ENCODE measurements around the gene RBM46. TPM values are rescaled to one million over a fixed set of nuclear protein-coding genes. Genes with fewer than 3 reads are reported as not detected.
A peak's percentile ranks its signal among the peaks of the same experiment; 100 is the strongest.
"Not testable (repeated sequence)": the region's sequence is repeated elsewhere in the genome, so short reads cannot be mapped to it uniquely, and the experiment has no call there.

The RBM46 gene
- polyA plus RNA-seq, 3 donors = 0.06 TPM; not detected in 2

DNA sequence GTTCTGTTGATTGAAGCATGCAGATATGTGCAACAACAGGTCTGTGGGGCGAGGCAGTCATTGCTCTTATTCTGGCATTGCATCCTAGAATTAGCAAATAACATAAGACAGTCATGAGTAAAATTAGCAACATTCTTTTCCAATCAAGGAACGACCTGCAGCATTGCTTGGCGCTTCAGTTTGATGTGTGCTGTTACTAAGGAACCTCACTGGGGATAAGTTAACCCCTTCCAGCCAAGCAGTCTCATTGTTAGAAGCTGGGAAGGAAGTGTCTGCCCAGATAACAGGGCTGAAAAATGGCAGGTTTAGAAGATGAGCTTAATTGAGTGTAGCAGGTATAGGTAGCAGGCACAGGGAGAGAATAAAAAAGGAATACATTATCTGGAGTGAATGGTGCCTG lies 55.4 kb downstream of the RBM46 start:
- no peak for DNase-seq

DNA sequence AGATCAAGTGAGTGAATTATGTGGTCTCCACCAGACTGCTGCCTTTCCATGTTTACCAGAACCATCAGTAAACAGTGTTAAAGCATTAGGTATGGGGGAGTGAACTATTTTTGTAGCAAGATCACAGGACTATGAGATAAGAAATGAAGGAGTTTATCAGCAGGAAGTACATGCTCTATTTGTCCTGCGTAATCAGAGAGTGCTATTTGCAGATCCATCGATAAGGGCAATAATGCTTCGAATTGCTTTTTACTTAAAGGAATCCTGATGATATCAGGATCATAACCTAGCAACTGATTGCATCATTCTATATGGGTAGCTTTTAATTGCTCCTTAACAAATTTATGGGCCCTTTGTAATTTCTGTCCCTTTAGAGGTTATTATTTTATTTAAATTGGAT lies 57.1 kb downstream of the RBM46 start:
- DNase-seq = no peak

DNA sequence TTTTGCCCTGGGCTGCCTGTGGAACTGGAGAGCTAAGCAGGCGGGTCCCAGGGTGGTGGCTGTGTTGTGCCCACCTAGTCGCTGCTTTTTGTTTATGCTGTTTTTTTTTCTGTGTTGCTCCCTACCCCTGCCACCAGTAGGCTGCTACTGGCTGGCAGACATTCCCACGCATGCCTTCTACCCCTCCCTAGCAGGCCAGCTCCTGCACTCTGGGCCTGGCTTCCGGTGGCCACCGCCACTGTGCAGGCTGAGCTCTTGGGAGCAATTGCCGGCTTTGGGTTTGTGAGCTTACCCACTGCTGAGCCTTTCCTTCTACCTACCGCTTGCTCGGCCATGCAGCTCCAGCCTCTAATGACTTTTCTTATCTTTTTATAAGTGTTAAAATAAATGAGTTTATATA lies 57.6 kb downstream of the RBM46 start:
- no peak for DNase-seq

DNA sequence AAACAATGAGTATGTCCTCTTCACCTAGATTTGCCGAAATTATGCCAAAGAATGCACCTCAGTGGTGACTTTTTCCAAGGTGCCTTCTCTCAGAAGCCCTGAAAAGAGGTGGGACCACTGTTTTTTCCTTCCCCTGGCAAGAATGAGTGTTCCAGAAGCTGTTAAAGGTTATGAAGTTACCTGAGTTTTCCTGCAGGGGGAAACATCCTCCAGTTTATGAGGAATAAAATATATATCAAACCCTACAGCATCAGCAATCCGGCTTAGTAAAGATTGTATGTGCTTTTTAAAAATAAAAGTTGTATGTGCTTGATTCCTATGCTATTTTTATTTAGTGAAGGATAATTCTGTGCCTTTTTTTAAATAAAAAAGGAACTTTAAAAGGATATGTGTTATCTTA lies 73.3 kb downstream of the RBM46 start:
- peak; percentile 3 for DNase-seq

DNA sequence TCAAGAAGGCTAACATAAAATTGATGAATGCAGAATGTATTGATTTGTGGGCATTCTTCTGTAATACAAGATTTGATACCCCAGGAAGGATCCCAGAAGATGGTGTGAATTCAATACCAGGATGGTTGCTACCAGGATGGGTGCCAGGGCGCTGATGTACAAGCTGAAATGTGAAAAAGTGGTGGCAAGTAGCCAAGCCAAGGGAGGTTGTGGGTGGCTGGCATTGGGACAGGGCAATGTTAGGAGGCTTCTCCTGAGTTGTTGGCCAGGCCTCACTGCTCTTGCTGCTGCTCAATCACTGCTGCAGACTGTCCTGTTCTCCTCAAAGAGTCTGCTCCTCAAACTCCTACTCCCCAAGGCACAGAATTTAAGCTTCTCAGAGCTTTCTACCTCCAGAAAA lies 77.1 kb downstream of the RBM46 start:
- DNase-seq = no peak

DNA sequence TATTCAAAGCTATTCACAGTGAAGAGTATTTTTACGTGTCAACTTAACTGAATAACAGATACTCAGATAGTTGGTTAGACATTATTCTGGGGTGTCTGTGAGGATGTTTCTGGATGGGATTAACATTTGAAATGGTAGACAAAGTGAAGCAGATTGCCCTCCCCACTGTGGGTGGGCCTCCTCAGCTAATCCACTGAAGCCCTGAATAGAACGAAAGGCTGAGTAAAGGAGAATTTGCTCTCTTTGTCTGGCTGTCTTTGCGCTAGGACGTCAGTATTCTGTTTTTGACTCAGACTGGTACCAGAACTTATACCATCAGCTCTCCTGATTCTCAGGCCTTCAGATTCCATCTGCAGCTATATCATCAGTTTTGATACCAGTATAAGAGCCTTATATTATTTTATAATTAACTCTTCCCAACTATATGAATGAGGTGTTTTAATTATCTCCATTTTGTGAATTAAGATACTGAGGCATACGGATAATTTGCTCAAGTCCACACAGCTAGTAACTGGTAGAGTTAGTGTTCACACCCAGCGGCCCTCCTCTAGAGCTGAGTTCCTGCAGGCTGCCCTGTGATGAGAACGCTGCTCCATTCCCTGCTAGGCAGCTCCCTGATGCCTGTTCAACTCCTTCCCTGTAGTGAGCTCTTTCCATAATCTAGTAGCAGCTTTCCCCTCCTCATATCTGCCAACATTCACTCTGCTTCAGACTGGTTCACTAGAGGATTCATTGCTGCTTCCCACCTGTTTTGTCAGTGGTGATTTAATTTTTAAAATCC lies 87.5 kb downstream of the RBM46 start:
- DNase-seq = no peak

DNA sequence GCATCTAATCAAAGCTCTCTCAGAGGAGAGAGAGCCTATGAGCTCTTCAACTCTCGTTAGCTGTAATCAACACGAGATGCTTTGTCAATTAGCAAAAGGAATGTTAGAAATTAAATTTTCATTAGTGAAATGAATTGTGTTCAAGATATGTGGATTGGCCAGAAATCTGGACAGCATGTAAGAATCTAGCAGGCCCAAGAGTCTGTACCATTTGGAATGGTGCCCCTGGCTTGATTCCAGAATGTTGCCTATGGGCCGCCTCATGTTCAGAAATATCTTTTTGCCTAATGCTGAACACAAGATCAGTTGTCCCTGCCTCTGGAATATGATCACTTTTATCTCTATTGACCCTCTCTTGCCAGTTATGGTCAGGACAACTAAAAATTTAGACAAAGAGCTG lies 88.2 kb downstream of the RBM46 start:
- DNase-seq = no peak

DNA sequence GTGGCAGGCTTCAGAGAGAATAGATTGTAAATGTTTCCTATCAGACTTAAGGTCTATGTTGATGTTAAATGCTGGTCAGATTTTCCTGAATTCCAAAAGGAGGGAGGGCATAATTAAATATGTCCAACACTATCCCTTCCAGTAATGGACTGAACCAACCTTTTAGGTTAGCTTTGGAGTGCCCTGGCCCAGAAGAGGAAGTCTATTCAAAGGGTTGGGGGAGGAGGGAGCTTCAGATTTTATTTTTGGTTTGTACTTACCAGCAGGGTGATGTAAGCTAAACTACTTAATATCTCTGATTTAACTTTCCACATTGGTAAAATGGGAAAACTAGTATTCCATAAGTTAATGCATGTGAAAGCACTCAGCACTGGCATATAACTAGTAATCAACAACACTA lies 91.1 kb downstream of the RBM46 start:
- no peak for DNase-seq

DNA sequence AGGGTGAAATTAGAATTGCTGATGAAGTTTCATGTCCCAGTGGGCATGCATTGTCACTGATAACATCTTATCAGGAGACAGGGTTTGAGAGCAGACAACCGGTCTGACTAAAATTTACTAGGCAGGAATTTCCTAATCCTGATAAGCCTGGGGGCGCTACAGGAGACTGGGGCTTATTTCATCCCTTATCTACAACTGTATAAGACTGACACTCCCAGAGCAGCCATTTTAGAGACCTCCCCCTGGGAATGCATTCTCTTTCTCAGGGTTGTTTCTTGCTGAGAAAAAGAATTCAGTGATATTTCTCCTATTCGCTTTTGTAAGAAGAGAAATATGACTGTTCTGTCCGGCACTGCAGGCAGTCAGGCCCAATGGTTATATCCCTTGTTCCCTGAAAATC lies 93.0 kb downstream of the RBM46 start:
- not testable (repeated sequence) for DNase-seq

DNA sequence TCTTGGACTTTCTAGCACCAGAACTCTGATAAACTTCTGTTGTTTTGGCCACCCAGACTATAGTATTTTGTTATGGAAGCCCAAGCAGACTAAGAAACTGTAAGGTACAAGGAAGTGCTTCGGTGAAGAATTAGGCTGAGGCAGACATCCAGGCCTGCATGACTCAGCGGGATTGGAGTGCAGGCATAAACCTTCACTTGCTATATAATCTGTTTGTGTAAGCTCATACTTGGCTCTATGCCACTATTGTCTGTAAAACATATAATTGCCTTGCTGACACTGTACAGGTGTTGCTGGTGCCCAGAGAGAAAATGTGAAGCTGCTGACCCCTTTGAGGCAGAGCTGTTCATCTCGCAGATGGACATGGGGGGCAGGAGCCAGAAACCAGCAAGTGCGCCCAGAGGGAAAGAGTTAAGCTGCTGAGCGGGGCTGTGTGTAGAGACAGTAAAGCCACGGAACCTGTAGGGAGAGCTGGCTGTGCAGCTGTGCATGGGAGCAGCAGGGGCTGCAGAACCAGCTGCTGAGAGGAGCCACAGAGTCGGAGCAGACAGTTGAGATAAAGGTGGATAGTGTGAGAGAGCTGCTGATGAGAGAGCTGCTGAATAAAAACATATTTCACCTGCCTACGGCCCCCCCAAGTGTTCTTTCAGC lies 96.2 kb downstream of the RBM46 start:
- no peak for DNase-seq

Other genes starting within 250 kb of the RBM46 start
- gene PLRG1, start 230.9 kb upstream of the RBM46 start, polyA plus RNA-seq (ENCODE audit: insufficient read length in 3 of 3) = 100 to 1,000 TPM; 105 to 113 (median 112) TPM
- gene FGB, start 218.3 kb upstream of the RBM46 start, polyA plus RNA-seq (ENCODE audit: insufficient read length in 3 of 3) = 100 to 1,000 TPM in 1 of 3 donors, 1 to 10 TPM in 2; 6.3 to 165 (median 6.4) TPM
- under 1 TPM; 0.10 to 0.95 (median 0.11) TPM for gene FGA, start 190.5 kb upstream of the RBM46 start, polyA plus RNA-seq (ENCODE audit: insufficient read length in 3 of 3)
- gene FGG, start 168.6 kb upstream of the RBM46 start, polyA plus RNA-seq (ENCODE audit: insufficient read length in 3 of 3) = not detected
- 1 to 10 TPM in 1 of 3 donors, under 1 TPM in 2; 0.44 to 1.8 (median 0.71) TPM for gene LRAT, start 37.3 kb upstream of the RBM46 start, polyA plus RNA-seq (ENCODE audit: insufficient read length in 3 of 3)

Data from renal pelvis (tissue), 4 donors.